Activated T-helper 1 cell treated with anti-CD3 and anti-CD28 coated beads, Interleukin-12 subunit alpha, Interleukin-12 subunit beta, Interleukin-2, Interleukin-4 antibody, amounts not matched to agents 30 ng/mL and 10 ng/mL and 1 ng/mL, durations not matched to agents 14 hours and 24 hours and 36 hours (primary cell): Measurements from ENCODE around the gene SUN3. TPM values are rescaled to one million over a fixed set of nuclear protein-coding genes. Genes with fewer than 3 reads are reported as not detected.

ENCODE experiments used
- DNase-seq: peaks from one replicate; pipeline ENCODE4 v3.0.0; 2021; ENCODE audit warnings: low spot score
- H3K27ac Mint-ChIP-seq: one replicate; pipeline ENCODE4 v1.8.0; 2021; ENCODE audit warnings: mild to moderate bottlenecking, mixed read lengths
- H3K27me3 Mint-ChIP-seq: one replicate; pipeline ENCODE4 v1.8.0; 2022; ENCODE audit warnings: mild to moderate bottlenecking, moderate library complexity, mixed read lengths; ENCODE audit not compliant: insufficient read depth
- H3K36me3 Mint-ChIP-seq: one replicate; pipeline ENCODE4 v1.8.0; 2021; ENCODE audit warnings: low read depth, mixed read lengths
- H3K4me1 Mint-ChIP-seq: one replicate; pipeline ENCODE4 v1.8.0; 2021; ENCODE audit warnings: low read depth, mixed read lengths
- H3K4me3 Mint-ChIP-seq: one replicate; pipeline ENCODE4 v1.8.0; 2021; ENCODE audit warnings: mild to moderate bottlenecking, moderate library complexity, mixed read lengths
- H3K9me3 Mint-ChIP-seq: one replicate; pipeline ENCODE4 v1.8.0; 2021; ENCODE audit warnings: mixed read lengths
- intact Hi-C: fragments of 100-400 bp; cut with micrococcal nuclease; formaldehyde crosslinking; loops from one replicate; pipeline ENCODE4 v1.15.1; 2024
- total RNA-seq: library from RNA; stranded (reverse); gene quantifications from 2 replicates; pipeline ENCODE4 v1.2.3, GENCODE V29; 2022

SUN3 gene
- total RNA-seq, 1 donor from 2014 or later, result not detected

DNA sequence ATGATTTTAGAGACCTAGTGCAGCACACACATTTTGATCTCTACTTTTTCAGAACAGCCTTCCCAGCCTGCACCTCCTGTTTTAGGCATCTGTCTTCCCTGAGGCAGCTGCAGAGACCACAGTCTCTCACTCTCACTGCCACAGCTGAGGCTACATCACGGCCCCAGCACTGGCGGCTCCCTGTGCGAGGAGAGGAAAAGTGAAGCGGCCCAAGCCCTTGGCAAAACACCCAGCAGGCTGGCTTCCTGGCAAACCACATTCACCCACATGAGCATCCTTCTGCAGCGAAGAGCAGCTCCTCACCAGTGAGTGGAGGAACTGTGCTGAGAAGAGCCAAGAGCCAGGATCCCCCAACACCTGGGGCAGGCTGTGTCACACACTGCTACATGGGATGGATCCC lies 63.5 kb downstream of the SUN3 start:
- intact Hi-C loops, result no loop called here
- Mint-ChIP-seq H3K27ac (no peak overlapping the region), H3K4me1 (peaks cover 5% of the 10 kb centered on the region), H3K9me3 (no peaks in the 10 kb centered on the region), H3K4me3 (no peak overlapping the region), H3K36me3 (peaks cover 62% of the 10 kb centered on the region), H3K27me3 (no peaks in the 10 kb centered on the region)
- DNase-seq, result no peak

DNA sequence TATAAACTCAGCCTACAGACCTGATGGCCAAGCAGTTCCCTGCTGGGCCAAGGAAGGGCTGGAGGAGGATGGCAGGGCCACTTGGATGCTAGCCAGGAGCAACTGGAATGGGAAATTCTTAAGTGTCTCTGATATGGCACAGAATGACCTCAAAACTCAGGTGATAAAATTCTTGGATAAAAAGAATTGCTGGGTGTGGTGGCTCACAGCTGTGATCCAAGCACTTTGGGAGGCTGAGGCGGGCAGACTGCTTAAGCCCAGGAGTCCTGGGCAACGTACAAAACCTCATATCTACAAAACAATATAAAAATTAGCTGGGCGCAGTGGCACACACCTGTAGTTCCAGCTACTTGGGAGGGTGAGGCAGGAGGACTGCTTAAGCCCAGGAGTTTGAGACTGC lies 66.6 kb downstream of the SUN3 start:
- DNase-seq, result no peak
- Mint-ChIP-seq H3K36me3 (peaks cover 49% of the 10 kb centered on the region), H3K4me3 (no peak overlapping the region), H3K27ac (no peak overlapping the region), H3K9me3 (no peaks in the 10 kb centered on the region), H3K4me1 (no peaks in the 10 kb centered on the region), H3K27me3 (no peaks in the 10 kb centered on the region)
- intact Hi-C loops, result no loop called here

GRCh38 chr7:47957156-47957555 lies 71.8 kb downstream of the SUN3 start:
- H3K36me3 Mint-ChIP-seq, result peaks cover 31% of the 10 kb centered on the region
- H3K27me3 Mint-ChIP-seq, result no peaks in the 10 kb centered on the region
- no peaks in the 10 kb centered on the region for H3K4me1 Mint-ChIP-seq
- no peak overlapping the region for H3K4me3 Mint-ChIP-seq
- intact Hi-C loops, result no loop called here
- no peak for DNase-seq
- H3K9me3 Mint-ChIP-seq, result no peaks in the 10 kb centered on the region
- no peak overlapping the region for H3K27ac Mint-ChIP-seq

GRCh38 chr7:47956220-47956619 lies 72.7 kb downstream of the SUN3 start:
- Mint-ChIP-seq H3K4me1 (no peaks in the 10 kb centered on the region), H3K4me3 (no peak overlapping the region), H3K9me3 (no peaks in the 10 kb centered on the region), H3K36me3 (peaks cover 24% of the 10 kb centered on the region), H3K27me3 (no peaks in the 10 kb centered on the region), H3K27ac (no peak overlapping the region)
- intact Hi-C loops, result no loop called here
- DNase-seq, result no peak

DNA sequence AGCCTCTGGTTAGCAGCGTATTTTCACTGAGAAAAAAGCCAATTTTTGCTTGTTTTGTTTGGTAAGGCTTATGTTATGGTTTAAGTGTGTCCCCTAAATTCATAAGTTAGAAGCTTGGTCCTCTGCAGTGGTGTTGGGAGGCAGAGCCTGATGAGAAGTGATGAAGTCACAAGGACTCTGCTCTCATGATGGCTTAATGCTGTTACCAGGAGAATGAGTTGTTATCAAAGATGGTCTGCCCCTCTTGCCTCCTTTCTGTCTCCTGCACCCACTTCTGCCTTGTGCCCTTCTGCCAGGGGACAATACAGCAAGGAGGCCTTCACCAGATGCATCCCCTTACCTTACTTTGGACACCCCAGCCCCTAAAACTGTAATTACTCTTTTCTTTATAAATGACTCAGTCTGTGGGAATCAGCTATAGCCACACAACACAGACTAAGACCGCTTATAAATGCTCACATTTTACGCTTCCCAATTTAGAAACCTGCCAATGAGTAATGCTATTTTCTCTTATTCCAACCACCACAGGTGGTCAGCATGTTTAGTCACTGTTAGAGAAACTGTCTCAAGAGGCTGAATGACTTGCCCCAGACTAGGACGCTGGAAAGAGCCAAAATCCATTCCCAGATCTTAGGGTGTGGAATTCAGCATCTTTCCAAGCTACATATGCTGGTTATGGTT lies 74.5 kb downstream of the SUN3 start:
- Mint-ChIP-seq H3K36me3 (peaks cover 18% of the 10 kb centered on the region), H3K9me3 (no peaks in the 10 kb centered on the region), H3K27me3 (no peaks in the 10 kb centered on the region), H3K4me3 (no peak overlapping the region), H3K27ac (no peak overlapping the region), H3K4me1 (no peaks in the 10 kb centered on the region)
- no peak for DNase-seq
- intact Hi-C loops, result no loop called here

DNA sequence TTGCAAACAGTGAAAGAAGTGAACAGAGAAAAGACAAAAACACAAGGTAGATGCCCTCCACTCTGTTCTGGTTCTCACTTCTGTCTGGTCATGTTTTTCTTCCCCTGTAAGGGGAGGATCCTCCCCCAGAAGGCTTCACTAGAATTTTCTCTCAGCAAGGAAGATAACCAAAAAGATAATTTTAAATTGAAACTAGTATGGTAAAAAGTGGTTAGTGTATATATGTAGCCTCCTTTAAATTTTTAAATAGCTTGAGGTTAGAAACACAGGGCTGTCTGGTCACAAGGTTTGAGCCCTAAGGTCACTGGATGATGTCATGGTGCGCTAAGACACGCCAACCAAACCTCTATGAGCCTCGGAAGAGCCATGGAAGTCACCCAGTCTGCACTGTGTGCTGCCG lies 75.1 kb downstream of the SUN3 start:
- Mint-ChIP-seq H3K27ac (no peak overlapping the region), H3K4me1 (no peaks in the 10 kb centered on the region), H3K4me3 (no peak overlapping the region), H3K36me3 (peaks cover 18% of the 10 kb centered on the region), H3K9me3 (no peaks in the 10 kb centered on the region), H3K27me3 (no peaks in the 10 kb centered on the region)
- DNase-seq, result no peak
- intact Hi-C loops, result no loop called here

- no peak for DNase-seq
- H3K4me3 Mint-ChIP-seq, result no peak overlapping the region
- H3K27me3 Mint-ChIP-seq, result no peaks in the 10 kb centered on the region
- no peaks in the 10 kb centered on the region for H3K4me1 Mint-ChIP-seq
- intact Hi-C loops, result no loop called here
- H3K36me3 Mint-ChIP-seq, result peaks cover 13% of the 10 kb centered on the region
- no peak overlapping the region for H3K27ac Mint-ChIP-seq
- H3K9me3 Mint-ChIP-seq, result no peaks in the 10 kb centered on the region
Measured at GRCh38 chr7:47952224-47952623, 76.7 kb downstream of the SUN3 start.

DNA sequence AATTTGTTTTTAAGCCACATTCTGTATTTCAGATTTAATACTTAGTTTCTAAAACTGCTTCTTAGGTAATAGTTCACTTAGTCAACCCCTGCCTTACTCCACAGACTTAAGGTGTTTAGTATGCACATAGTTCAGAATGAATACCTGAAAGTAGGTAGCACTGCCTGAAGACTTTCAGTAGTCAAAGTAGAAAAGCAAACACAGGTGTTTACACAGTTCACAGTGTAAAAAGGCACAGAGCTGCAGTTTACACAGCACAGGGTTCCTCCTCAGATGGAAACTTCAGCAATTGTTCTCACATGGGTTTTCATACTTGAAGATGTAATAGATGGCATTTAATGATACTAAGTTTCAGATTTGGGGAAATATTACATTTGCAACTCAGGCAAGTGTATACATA lies 77.5 kb downstream of the SUN3 start:
- intact Hi-C loops, result no loop called here
- H3K9me3 Mint-ChIP-seq, result no peaks in the 10 kb centered on the region
- H3K27me3 Mint-ChIP-seq, result no peaks in the 10 kb centered on the region
- DNase-seq, result no peak
- H3K4me3 Mint-ChIP-seq, result no peak overlapping the region
- peaks cover 9% of the 10 kb centered on the region for H3K36me3 Mint-ChIP-seq
- no peak overlapping the region for H3K27ac Mint-ChIP-seq
- H3K4me1 Mint-ChIP-seq, result no peaks in the 10 kb centered on the region

- intact Hi-C loops, result no loop called here
- DNase-seq, result no peak
Measured at GRCh38 chr7:47950714-47951113, 78.2 kb downstream of the SUN3 start.

DNA sequence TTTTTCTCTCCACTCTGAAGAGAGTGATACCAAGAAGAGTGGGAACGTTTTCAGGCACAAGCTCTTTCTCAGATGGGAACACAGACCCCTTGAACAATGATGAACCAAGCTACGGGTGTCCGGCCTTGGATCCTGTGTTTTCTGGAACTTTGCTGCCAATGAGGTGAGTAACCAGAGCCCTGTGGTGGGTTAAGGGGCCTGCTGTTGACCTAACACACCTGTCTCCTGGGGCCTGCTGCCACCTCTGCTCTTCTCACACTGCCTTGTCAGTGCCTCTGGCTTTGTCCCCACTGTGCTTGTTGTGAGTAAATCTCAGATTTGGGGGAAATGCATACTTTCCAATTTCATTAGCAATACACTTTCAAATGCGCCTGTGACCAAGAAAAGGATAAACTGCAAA lies 79.2 kb downstream of the SUN3 start:
- intact Hi-C loops, result loop anchor here (5.0 kb wide), 1 partner anchor 348 kb away; no protein-coding TSS in a partner anchor
- no peaks in the 10 kb centered on the region for H3K9me3 Mint-ChIP-seq
- DNase-seq, result no peak
- no peaks in the 10 kb centered on the region for H3K4me1 Mint-ChIP-seq
- H3K27ac Mint-ChIP-seq, result no peak overlapping the region
- H3K36me3 Mint-ChIP-seq, result peaks cover 6% of the 10 kb centered on the region
- H3K4me3 Mint-ChIP-seq, result no peak overlapping the region
- H3K27me3 Mint-ChIP-seq, result no peaks in the 10 kb centered on the region

More at GRCh38 chr7:47950714-47951113, 78.2 kb downstream of the SUN3 start:
- Mint-ChIP-seq H3K27ac (no peak overlapping the region), H3K4me3 (no peak overlapping the region), H3K9me3 (no peaks in the 10 kb centered on the region), H3K4me1 (no peaks in the 10 kb centered on the region), H3K36me3 (peaks cover 9% of the 10 kb centered on the region), H3K27me3 (no peaks in the 10 kb centered on the region)

GRCh38 chr7:47948141-47948790 lies 80.6 kb downstream of the SUN3 start, which contains the start of gene PKD1L1:
Gene PKD1L1 (minus strand): TSS chr7:47948466. CDS start chr7:47948440, 26 bp downstream.
- Mint-ChIP-seq H3K9me3 (no peaks in the 10 kb centered on the region), H3K27me3 (no peaks in the 10 kb centered on the region), H3K4me1 (no peaks in the 10 kb centered on the region), H3K27ac (no peak within 1 kb of the TSS), H3K36me3 (no peaks in the 10 kb centered on the region), H3K4me3 (no peak within 1 kb of the TSS)
- DNase-seq, result no peak
- intact Hi-C loops, result loop anchor here (5.0 kb wide), 1 partner anchor 349 kb away; no protein-coding TSS in a partner anchor

DNA sequence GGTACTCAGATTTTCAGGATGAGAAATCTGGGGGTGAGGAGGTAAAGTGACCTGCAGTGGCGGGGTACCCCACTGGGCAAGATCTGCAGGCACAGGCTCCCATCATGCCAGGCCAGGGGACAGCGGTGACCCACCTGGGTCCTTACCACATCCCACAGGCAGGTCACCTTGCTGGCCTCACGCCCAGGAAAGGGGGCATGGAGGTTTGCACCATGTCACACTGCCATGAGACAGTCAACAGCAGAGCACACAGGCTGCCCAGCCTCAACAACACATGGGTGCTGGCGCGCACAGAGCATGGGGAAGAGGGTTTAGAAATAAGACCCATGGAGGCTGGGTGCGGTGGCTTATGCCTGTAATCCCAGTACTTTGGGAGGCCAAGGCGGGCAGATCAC lies 81.6 kb downstream of the SUN3 start:
- no peaks in the 10 kb centered on the region for H3K9me3 Mint-ChIP-seq
- intact Hi-C loops, result loop anchor here (5.0 kb wide), 1 partner anchor 350 kb away; no protein-coding TSS in a partner anchor
- no peak for DNase-seq
- no peaks in the 10 kb centered on the region for H3K36me3 Mint-ChIP-seq
- H3K27ac Mint-ChIP-seq, result no peak overlapping the region
- no peaks in the 10 kb centered on the region for H3K27me3 Mint-ChIP-seq
- no peak overlapping the region for H3K4me3 Mint-ChIP-seq
- H3K4me1 Mint-ChIP-seq, result no peaks in the 10 kb centered on the region

GRCh38 chr7:47946581-47947354 lies 82.1 kb downstream of the SUN3 start:
- H3K27ac Mint-ChIP-seq, result peak overlapping the region; percentile 7

More at GRCh38 chr7:47946581-47947354, 82.1 kb downstream of the SUN3 start:
- intact Hi-C loops, result loop anchor here (5.0 kb wide), 1 partner anchor 351 kb away; no protein-coding TSS in a partner anchor
- DNase-seq, result no peak
- no peaks in the 10 kb centered on the region for H3K4me1 Mint-ChIP-seq
- no peak overlapping the region for H3K4me3 Mint-ChIP-seq
- no peaks in the 10 kb centered on the region for H3K9me3 Mint-ChIP-seq
- H3K36me3 Mint-ChIP-seq, result no peaks in the 10 kb centered on the region
- no peaks in the 10 kb centered on the region for H3K27me3 Mint-ChIP-seq
